A549 (cell line): Measurements from ENCODE around the gene GRM4. TPM values are rescaled to one million over a fixed set of nuclear protein-coding genes. Genes with fewer than 3 reads are reported as not detected.

Source experiments
- ATAC-seq, 2 experiments: fragments of 200-7000 bp in 1 of 2; fragments of >200 bp in 1 of 2; cut with Nextera tagmentation in 1 of 2; cut with Tn5 transposase in 1 of 2; 3 replicates each; pipeline versions ENCODE4 v1.8.0 to v1.9.1; 2018 to 2020; ENCODE audit warnings: mild to moderate bottlenecking in 1 of 2, moderate library complexity in 1 of 2
- CTCF ChIA-PET: fragments of 300-600 bp; sonication (Branson Sonifier 250); formaldehyde crosslinking; extraction: SDS; loops from one replicate; lab custom pipeline; 2021; ENCODE audit warnings: antibody characterized with exemption, inconsistent platforms; lab: Yijun Ruan, JAX
- POLR2A ChIA-PET: fragments of 350-600 bp; formaldehyde crosslinking; extraction: SDS; loops from one replicate; lab custom pipeline; 2021; ENCODE audit warnings: antibody characterized with exemption, inconsistent platforms; lab: Yijun Ruan, JAX
- DNase-seq, 2 experiments: peaks; one replicate each; pipeline versions ENCODE4 v3.0.0 to v3.0.0-alpha.2; 2011 to 2016; ENCODE audit warnings: low read depth in 1 of 2, low spot score in 1 of 2
- FAIRE-seq: peaks from 2 replicates; lab custom pipeline; 2011; peaks lifted over from hg19 to GRCh38; lab: Jason Lieb, UNC
- H3K27ac ChIP-seq, 2 experiments: fragments of >200 bp; sonication (Bioruptor Twin); formaldehyde crosslinking; 3 replicates each; pipeline ENCODE4 v1.5.1; 2016 to 2017
- H3K4me1 ChIP-seq: fragments of >200 bp; sonication (Bioruptor Twin); formaldehyde crosslinking; 3 replicates; pipeline ENCODE4 v1.6.1; 2016
- H3K4me2 ChIP-seq: fragments of >200 bp; sonication (Bioruptor Twin); formaldehyde crosslinking; 3 replicates; pipeline ENCODE4 v1.6.1; 2016
- H3K4me3 ChIP-seq: fragments of >200 bp; sonication (Bioruptor Twin); formaldehyde crosslinking; 3 replicates; pipeline ENCODE4 v1.5.1; 2016
- H3K9me3 ChIP-seq: fragments of >200 bp; sonication (Bioruptor Twin); formaldehyde crosslinking; 3 replicates; pipeline ENCODE4 v1.6.1; 2016
- BHLHE40 ChIP-seq: IDR thresholded peaks from 2 replicates; pipeline ENCODE4 v1.6.1; 2012; ENCODE audit warnings: low read depth, low read length, inconsistent platforms
- CHD2 ChIP-seq: fragments of 150-350 bp; IDR thresholded peaks from 2 replicates; pipeline ENCODE4 v1.6.1; 2014; ENCODE audit warnings: low read length; ENCODE audit not compliant: partially characterized antibody
- CHD4 ChIP-seq: fragments of 200-600 bp; sonication (generic); IDR thresholded peaks from 2 replicates; pipeline ENCODE4 v1.6.1; 2016; ENCODE audit warnings: antibody characterized with exemption, mild to moderate bottlenecking, borderline replicate concordance
- EHF ChIP-seq: fragments of 250-450 bp; sonication (Bioruptor Pico); IDR thresholded peaks from 2 replicates; pipeline ENCODE4 v1.5.0; 2020; ENCODE audit warnings: mild to moderate bottlenecking
- EP300 ChIP-seq, 2 experiments: fragments of >200 bp; sonication (Bioruptor Twin); formaldehyde crosslinking; IDR thresholded peaks; 2 replicates in 1 of 2; 3 replicates in 1 of 2; pipeline ENCODE4 v1.6.1; 2016 to 2017
- ESRRA ChIP-seq: fragments of 150-350 bp; IDR thresholded peaks from 2 replicates; pipeline ENCODE4 v1.6.1; 2014; ENCODE audit warnings: mild to moderate bottlenecking, low read length, borderline replicate concordance
- FOSB ChIP-seq: fragments of 250-450 bp; sonication (Bioruptor Pico); IDR thresholded peaks from 2 replicates; pipeline ENCODE4 v1.5.0; 2020; ENCODE audit warnings: mild to moderate bottlenecking, moderate library complexity
- HES2 ChIP-seq: fragments of >200 bp; sonication (Bioruptor Twin); formaldehyde crosslinking; IDR thresholded peaks from 2 replicates; pipeline ENCODE4 v1.6.1; 2016
- HEYL ChIP-seq: fragments of 250-450 bp; sonication (Bioruptor Pico); IDR thresholded peaks from 2 replicates; pipeline ENCODE4 v1.8.0; 2021; ENCODE audit warnings: mild to moderate bottlenecking, moderate library complexity
- HMGXB4 ChIP-seq: fragments of 250-450 bp; sonication (Bioruptor Pico); IDR thresholded peaks from 2 replicates; pipeline ENCODE4 v1.5.0; 2021; ENCODE audit warnings: mild to moderate bottlenecking, moderate library complexity, borderline replicate concordance
- HOXA7 ChIP-seq: fragments of 250-450 bp; sonication (Bioruptor Pico); IDR thresholded peaks from 2 replicates; pipeline ENCODE4 v1.5.0; 2020; ENCODE audit warnings: mild to moderate bottlenecking, moderate library complexity
- JUNB ChIP-seq: fragments of >200 bp; sonication (Bioruptor Twin); formaldehyde crosslinking; IDR thresholded peaks from 2 replicates; pipeline ENCODE4 v1.6.1; 2016
- KDM1A ChIP-seq: fragments of 200-600 bp; sonication (generic); IDR thresholded peaks from 2 replicates; pipeline ENCODE4 v1.6.1; 2016; ENCODE audit warnings: low read depth, mild to moderate bottlenecking
- KDM5A ChIP-seq: fragments of 200-600 bp; sonication (generic); IDR thresholded peaks from 2 replicates; pipeline ENCODE4 v1.6.1; 2016; ENCODE audit warnings: antibody characterized with exemption, mild to moderate bottlenecking
- MAFK ChIP-seq: fragments of 450-650 bp; IDR thresholded peaks from 2 replicates; pipeline ENCODE4 v1.6.1; 2014; ENCODE audit not compliant: partially characterized antibody
- MAZ ChIP-seq: fragments of 150-350 bp; IDR thresholded peaks from 2 replicates; pipeline ENCODE4 v1.6.1; 2014; ENCODE audit warnings: antibody characterized with exemption, low read depth, low read length, borderline replicate concordance
- NFE2L2 ChIP-seq: fragments of 150-350 bp; conservative IDR thresholded peaks from 2 replicates; pipeline ENCODE4 v1.6.1; 2014; ENCODE audit warnings: low read length
- NPAS2 ChIP-seq: fragments of 250-450 bp; sonication (Bioruptor Pico); IDR thresholded peaks from 2 replicates; pipeline ENCODE4 v1.8.0; 2022; ENCODE audit warnings: mild to moderate bottlenecking, moderate library complexity, borderline replicate concordance
- PBX3 ChIP-seq: IDR thresholded peaks from 2 replicates; pipeline ENCODE4 v1.6.1; 2012
- PHF8 ChIP-seq: fragments of 200-600 bp; sonication (generic); IDR thresholded peaks from 2 replicates; pipeline ENCODE4 v1.6.1; 2016; ENCODE audit warnings: low read depth, mild to moderate bottlenecking, antibody characterized with exemption, moderate library complexity, borderline replicate concordance
- POLR2A ChIP-seq: IDR thresholded peaks from 2 replicates; pipeline ENCODE4 v1.6.1; 2012; ENCODE audit warnings: mild to moderate bottlenecking, low read length
- RAD21 ChIP-seq, 2 experiments: fragments of >200 bp in 1 of 2; sonication (Bioruptor Twin) in 1 of 2; formaldehyde crosslinking in 1 of 2; IDR thresholded peaks in 1 of 2; conservative IDR thresholded peaks in 1 of 2; 2 replicates in 1 of 2; 3 replicates in 1 of 2; pipeline ENCODE4 v1.6.1; 2012 to 2018; ENCODE audit warnings: inconsistent platforms in 1 of 2
- RNF2 ChIP-seq: fragments of 200-600 bp; sonication (generic); IDR thresholded peaks from 2 replicates; pipeline ENCODE4 v1.6.1; 2016; ENCODE audit warnings: low read depth, mild to moderate bottlenecking, antibody characterized with exemption, moderate library complexity, borderline replicate concordance
- TFCP2L1 ChIP-seq: fragments of 250-450 bp; sonication (Bioruptor Pico); IDR thresholded peaks from 2 replicates; pipeline ENCODE4 v1.5.0; 2021; ENCODE audit warnings: mild to moderate bottlenecking
- USF2 ChIP-seq: fragments of 450-650 bp; IDR thresholded peaks from 2 replicates; pipeline ENCODE4 v1.6.1; 2014; ENCODE audit warnings: antibody characterized with exemption
- ZC3H11A ChIP-seq: fragments of 450-650 bp; IDR thresholded peaks from 2 replicates; pipeline ENCODE4 v1.6.1; 2014; ENCODE audit warnings: antibody characterized with exemption, mild to moderate bottlenecking
- ZNF302 ChIP-seq: fragments of 250-450 bp; sonication (Bioruptor Pico); IDR thresholded peaks from 2 replicates; pipeline ENCODE4 v1.9.0; 2021; ENCODE audit warnings: inconsistent platforms, mild to moderate bottlenecking, moderate library complexity
- WGBS: methylation state at CpG from one replicate; pipeline ENCODE4 v1.1.6; 2017; ENCODE audit errors: missing lambda C conversion rate; 5-methylcytosine and 5-hydroxymethylcytosine counted together
- polyA plus RNA-seq, 4 experiments: library from polyadenylated mRNA; depleted of rRNA in 3 of 4; stranded (reverse); fragments of >200 nt; fragmentation: RNase III in 1 of 4; extraction: RNeasy Plus Mini Kit Qiagen cat#74134 plus additional on column Dnase treatment in 1 of 4; gene quantifications; 2 replicates in 3 of 4; 3 replicates in 1 of 4; pipeline ENCODE4 v1.2.3, GENCODE V29; 2011 to 2017

GRM4 gene
- polyA plus RNA-seq, 2 of the 4 experiments (the other 2 are of a cell fraction), result 0.05 TPM

GRCh38 chr6:33994472-33995308 lies 151.2 kb downstream of the GRM4 start (continued):
- TF ChIP-seq BHLHE40 (no peak), KDM1A (no peak), CHD2 (no peak)

GRCh38 chr6:33993653-33994471 lies 152.0 kb downstream of the GRM4 start:
- POLR2A ChIA-PET, result no interaction called here
- CTCF ChIA-PET, result interaction anchor here (0.6 to 1.1 kb wide), 2 partner anchors 26 to 35 kb away, joined by 3 to 4 read pairs; no protein-coding TSS in a partner anchor
- FAIRE-seq, result no peak
- TF ChIP-seq POLR2A (no peak), RNF2 (no peak), NPAS2 (no peak), EP300 (IDR thresholded peaks at IDR 0.05) (no peak), HMGXB4 (CRISPR knock-in tag) (no peak), KDM5A (no peak), HEYL (CRISPR knock-in tag) (no peak), CHD2 (no peak), HOXA7 (CRISPR knock-in tag) (no peak)
- Histone ChIP-seq H3K4me1 (no peaks in the 10 kb centered on the region), H3K4me3 (no peak overlapping the region), H3K4me2 (no peak overlapping the region), H3K9me3 (no peaks in the 10 kb centered on the region), H3K27ac (no peak overlapping the region)
- no peak for ATAC-seq
- 72% methylated on average over 20 of the region's 21 CpGs for WGBS
- DNase-seq, result no peak

- Histone ChIP-seq H3K4me2 (no peak overlapping the region), H3K4me3 (no peak overlapping the region), H3K4me1 (no peaks in the 10 kb centered on the region), H3K9me3 (no peaks in the 10 kb centered on the region), H3K27ac (no peak overlapping the region)
- no peak for TF ChIP-seq KDM1A
- no peak for TF ChIP-seq FOSB (CRISPR knock-in tag)
- TF ChIP-seq ESRRA, result no peak
- TF ChIP-seq ZNF302, result no peak
- no peak for TF ChIP-seq BHLHE40
- TF ChIP-seq HES2, result no peak
- TF ChIP-seq ZC3H11A, result no peak
- ChIA-PET CTCF (interaction anchor here (0.6 to 1.1 kb wide), 2 partner anchors 27 to 248 kb away, joined by 3 to 4 read pairs; no protein-coding TSS in a partner anchor), POLR2A (no interaction called here)
- ATAC-seq, result no peak
- FAIRE-seq, result no peak
- WGBS, result 60% methylated on average over 10 of the region's 11 CpGs
- no peak for DNase-seq
Measured at GRCh38 chr6:33993091-33993490, 152.8 kb downstream of the GRM4 start.

GRCh38 chr6:33992191-33992590 lies 153.7 kb downstream of the GRM4 start:
- no peak overlapping the region for H3K4me3 ChIP-seq
- ChIA-PET POLR2A (no interaction called here), CTCF (no interaction called here)
- H3K4me1 ChIP-seq, result no peaks in the 10 kb centered on the region
- no peak for DNase-seq
- ATAC-seq, result no peak
- no peak overlapping the region for H3K4me2 ChIP-seq
- H3K27ac ChIP-seq, result no peak overlapping the region
- WGBS, result 62% methylated on average over 13 of the region's 13 CpGs
- no peaks in the 10 kb centered on the region for H3K9me3 ChIP-seq
- no peak for FAIRE-seq
- TF ChIP-seq MAZ, result no peak
- no peak for TF ChIP-seq CHD4
- TF ChIP-seq KDM1A, result no peak
- no peak for TF ChIP-seq RAD21 (conservative IDR thresholded peaks at IDR 0.05 in 1 of 2, IDR thresholded peaks at IDR 0.05 in 1 of 2)
- no peak for TF ChIP-seq ZNF302
- TF ChIP-seq PHF8, result no peak
- no peak for TF ChIP-seq PBX3
- TF ChIP-seq USF2, result no peak
- no peak for TF ChIP-seq EHF
- TF ChIP-seq JUNB, result no peak
- no peak for TF ChIP-seq NFE2L2
- no peak for TF ChIP-seq MAFK
- no peak for TF ChIP-seq TFCP2L1 (CRISPR knock-in tag)
- TF ChIP-seq HES2, result no peak
